ENCODE data around the gene ERC1.
A peak's percentile ranks its signal among the peaks of the same experiment; 100 is the strongest.

- TF ChIP-seq POLR2A (IDR thresholded peaks at IDR 0.05; ENCODE audit: low read depth, low read length) (peak; percentile 33), CTCF (IDR thresholded peaks at IDR 0.05; ENCODE audit: extremely low read depth in 1 of 2, insufficient read depth in 1 of 2, low read depth in 1 of 2, low read length in 2 of 2) (no peak)
These were observed 42.8 kb upstream of the ERC1 start for GRCh38 chr12:948238-948637.
